ENCODE results near the gene SDSL.

DNA sequence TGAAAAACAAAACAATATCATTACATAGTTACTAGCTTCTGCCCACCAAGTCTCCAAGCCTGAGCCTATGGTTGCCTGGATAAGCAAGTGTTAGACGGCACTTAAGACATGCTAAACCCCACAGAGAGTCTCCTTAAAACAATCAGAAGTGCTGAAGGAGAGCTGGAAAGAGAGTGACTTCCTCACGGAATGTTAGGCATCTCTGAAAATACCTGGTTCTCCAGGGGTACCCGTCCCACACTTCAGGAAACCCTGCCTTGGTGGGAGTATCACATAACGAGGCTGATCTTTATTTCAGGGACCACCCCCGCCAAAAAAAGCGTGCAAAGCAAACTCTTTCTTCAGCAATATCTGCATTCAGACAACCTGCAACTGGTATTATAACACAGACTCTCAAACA lies 31.1 kb downstream of the SDSL start:
- TF ChIP-seq, protein P1, sequence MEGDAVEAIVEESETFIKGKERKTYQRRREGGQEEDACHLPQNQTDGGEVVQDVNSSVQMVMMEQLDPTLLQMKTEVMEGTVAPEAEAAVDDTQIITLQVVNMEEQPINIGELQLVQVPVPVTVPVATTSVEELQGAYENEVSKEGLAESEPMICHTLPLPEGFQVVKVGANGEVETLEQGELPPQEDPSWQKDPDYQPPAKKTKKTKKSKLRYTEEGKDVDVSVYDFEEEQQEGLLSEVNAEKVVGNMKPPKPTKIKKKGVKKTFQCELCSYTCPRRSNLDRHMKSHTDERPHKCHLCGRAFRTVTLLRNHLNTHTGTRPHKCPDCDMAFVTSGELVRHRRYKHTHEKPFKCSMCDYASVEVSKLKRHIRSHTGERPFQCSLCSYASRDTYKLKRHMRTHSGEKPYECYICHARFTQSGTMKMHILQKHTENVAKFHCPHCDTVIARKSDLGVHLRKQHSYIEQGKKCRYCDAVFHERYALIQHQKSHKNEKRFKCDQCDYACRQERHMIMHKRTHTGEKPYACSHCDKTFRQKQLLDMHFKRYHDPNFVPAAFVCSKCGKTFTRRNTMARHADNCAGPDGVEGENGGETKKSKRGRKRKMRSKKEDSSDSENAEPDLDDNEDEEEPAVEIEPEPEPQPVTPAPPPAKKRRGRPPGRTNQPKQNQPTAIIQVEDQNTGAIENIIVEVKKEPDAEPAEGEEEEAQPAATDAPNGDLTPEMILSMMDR (conservative IDR thresholded peaks at IDR 0.05 in 1 of 2, IDR thresholded peaks at IDR 0.05 in 1 of 2; ENCODE audit: extremely low read depth in 1 of 2, insufficient read depth in 1 of 2, low read depth in 1 of 2, low read length in 2 of 2), result no peak
- no peak for TF ChIP-seq EZH2 (IDR thresholded peaks at IDR 0.05; ENCODE audit: borderline replicate concordance, low read length)
